ENCODE measurements around the gene PSRC1.

The PSRC1 gene

GRCh38 chr1:109283748-109284600 is 1.0 kb upstream of the PSRC1 start:
- peak overlapping the region; percentile 61 for H3K4me3 ChIP-seq (ENCODE audit: low read depth, low read length)
- peak; percentile 36 for DNase-seq (ENCODE audit: low read depth)
- TF ChIP-seq, protein P1, sequence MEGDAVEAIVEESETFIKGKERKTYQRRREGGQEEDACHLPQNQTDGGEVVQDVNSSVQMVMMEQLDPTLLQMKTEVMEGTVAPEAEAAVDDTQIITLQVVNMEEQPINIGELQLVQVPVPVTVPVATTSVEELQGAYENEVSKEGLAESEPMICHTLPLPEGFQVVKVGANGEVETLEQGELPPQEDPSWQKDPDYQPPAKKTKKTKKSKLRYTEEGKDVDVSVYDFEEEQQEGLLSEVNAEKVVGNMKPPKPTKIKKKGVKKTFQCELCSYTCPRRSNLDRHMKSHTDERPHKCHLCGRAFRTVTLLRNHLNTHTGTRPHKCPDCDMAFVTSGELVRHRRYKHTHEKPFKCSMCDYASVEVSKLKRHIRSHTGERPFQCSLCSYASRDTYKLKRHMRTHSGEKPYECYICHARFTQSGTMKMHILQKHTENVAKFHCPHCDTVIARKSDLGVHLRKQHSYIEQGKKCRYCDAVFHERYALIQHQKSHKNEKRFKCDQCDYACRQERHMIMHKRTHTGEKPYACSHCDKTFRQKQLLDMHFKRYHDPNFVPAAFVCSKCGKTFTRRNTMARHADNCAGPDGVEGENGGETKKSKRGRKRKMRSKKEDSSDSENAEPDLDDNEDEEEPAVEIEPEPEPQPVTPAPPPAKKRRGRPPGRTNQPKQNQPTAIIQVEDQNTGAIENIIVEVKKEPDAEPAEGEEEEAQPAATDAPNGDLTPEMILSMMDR (IDR thresholded peaks at IDR 0.05; ENCODE audit: low read depth, low read length, missing control alignments), result no peak

- no peak for DNase-seq (ENCODE audit: low read depth)
- TF ChIP-seq, protein P1 (IDR thresholded peaks at IDR 0.05; ENCODE audit: low read depth, low read length, missing control alignments), result no peak
- peak overlapping the region; percentile 61 for H3K4me3 ChIP-seq (ENCODE audit: low read depth, low read length)
Observed at GRCh38 chr1:109282497-109282951, 421 bp downstream of the PSRC1 start.

DNA sequence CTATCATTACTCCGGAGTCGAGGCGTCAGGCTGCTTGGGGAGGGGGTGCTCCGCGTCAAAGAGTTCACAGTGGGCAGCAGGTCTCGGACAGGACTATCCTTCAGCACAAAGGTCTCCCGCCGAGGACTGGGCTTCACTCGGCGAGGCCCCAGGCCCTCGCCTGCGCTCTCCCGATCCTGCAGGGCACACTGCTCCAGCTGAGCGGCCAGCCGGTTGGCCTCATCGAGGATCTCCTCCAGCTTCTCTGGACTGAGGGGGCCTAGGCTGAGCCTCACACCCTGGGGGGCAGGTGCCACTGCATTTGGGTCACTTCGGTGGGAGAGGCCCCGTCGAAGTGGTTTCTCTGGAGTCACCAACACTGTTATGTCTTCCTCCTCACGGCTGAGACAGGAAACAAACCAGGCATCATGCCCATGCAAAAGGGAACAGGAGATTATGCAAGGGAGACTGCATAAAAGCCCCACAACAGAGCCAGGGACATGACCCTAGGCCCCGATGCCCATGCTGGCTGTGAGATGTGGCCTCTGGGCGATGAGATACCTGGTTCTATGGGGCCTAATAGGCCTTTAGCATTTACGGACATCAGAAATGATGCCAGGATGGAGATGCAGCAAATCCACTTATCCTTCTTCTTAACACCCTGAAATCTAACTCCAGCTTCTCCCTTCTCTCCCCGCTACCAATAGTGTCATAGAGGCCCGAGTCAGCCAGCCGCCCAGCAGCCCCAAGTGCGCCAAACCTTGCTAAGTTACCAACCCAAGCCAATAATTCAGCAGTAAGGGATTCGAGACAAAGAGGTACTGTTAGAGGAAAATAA is 1.1 kb downstream of the PSRC1 start:
- TF ChIP-seq, protein P1 (IDR thresholded peaks at IDR 0.05; ENCODE audit: low read depth, low read length, missing control alignments), result no peak
- DNase-seq (ENCODE audit: low read depth), result no peak
- H3K4me3 ChIP-seq (ENCODE audit: low read depth, low read length), result peak overlapping the region; percentile 61

DNA sequence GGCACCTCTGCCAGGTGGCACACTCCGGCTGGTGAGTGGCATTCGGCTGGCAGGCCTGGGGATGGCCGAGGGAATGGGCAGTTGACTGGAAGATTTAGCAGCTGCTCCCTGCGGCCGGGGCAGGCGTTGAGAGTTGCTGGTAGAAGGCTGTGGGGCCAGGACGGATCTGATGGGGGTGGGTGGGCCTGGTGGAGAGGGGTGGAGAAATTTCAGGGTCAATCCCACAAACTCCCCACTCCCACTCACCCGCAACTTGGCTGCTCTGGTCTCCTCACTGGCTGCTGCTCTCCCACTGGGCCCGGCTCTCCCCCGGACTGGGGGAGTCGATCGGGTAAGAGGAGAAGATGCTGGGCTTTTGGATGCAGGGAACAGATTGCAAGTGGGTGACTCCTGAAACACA is 2.1 kb downstream of the PSRC1 start:
- TF ChIP-seq, protein P1 (IDR thresholded peaks at IDR 0.05; ENCODE audit: low read depth, low read length, missing control alignments), result no peak
- no peak overlapping the region for H3K4me3 ChIP-seq (ENCODE audit: low read depth, low read length)
- no peak for DNase-seq (ENCODE audit: low read depth)

GRCh38 chr1:109279615-109280278 is 3.2 kb downstream of the PSRC1 start:
- TF ChIP-seq, protein P1 (IDR thresholded peaks at IDR 0.05; ENCODE audit: low read depth, low read length, missing control alignments), result no peak
- DNase-seq (ENCODE audit: low read depth), result no peak
- no peak overlapping the region for H3K4me3 ChIP-seq (ENCODE audit: low read depth, low read length)

DNA sequence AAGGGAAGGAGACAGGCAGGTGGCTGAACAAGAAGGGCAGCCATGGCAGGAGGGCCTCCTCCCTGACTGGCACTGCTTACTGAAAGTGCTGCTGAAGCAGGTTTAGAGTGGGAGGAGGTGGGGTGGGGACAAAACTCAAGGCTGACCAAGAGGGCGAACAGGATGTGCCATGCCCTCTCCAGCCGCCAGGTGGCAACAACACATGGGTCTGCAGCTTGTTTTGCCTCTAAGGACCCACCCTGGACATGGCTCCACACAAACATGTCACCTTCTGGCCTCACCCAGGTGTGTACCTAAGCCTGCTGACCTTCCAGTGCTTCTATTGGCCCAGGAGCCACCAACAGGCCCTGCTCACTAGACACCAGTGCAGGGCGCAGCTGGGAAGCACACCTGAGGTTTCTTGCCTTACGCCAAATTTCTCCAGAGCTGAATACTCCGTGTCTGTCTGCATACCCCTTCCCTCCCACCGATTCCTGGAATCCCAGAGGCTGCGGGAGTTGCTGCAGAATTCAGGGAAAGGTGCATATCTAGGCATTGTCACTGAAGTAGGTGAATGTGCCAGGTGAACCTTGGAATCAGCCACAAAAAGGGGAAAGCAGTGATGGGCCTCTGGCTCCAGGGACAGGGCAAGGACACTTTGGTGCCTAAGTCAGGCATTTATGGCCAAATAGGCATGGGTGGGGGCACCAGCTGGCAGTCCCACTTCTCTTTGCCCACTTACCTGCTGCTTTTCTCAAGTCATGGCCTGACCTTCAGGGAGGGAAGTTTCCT is 5.3 kb downstream of the PSRC1 start:
- TF ChIP-seq, protein P1 (IDR thresholded peaks at IDR 0.05; ENCODE audit: low read depth, low read length, missing control alignments), result peak; percentile 99
- DNase-seq (ENCODE audit: low read depth), result peak; percentile 46
- H3K4me3 ChIP-seq (ENCODE audit: low read depth, low read length), result no peak overlapping the region
